HG03196 (cell line): ENCODE results near the gene KIRREL2.

ENCODE experiments used
- ATAC-seq: cut with Tn5 transposase; IDR thresholded peaks from one replicate; pipeline ENCODE4 v1.9.1; 2021; ENCODE audit not compliant: unreplicated experiment

Gene KIRREL2

GRCh38 chr19:35913589-35913988, 56.9 kb downstream of the KIRREL2 start:
- ATAC-seq = no peak

- no peak for ATAC-seq
Observed at GRCh38 chr19:35915443-35915842, 58.7 kb downstream of the KIRREL2 start.
